T-helper 2 cell treated with Interferon-gamma antibody and Interleukin-4, amounts not matched to agents 5 μg/mL and 100 μg/mL, for 36 hours (primary cell): ENCODE results near the gene GTF2H1.
A peak's percentile ranks its signal among the peaks of the same experiment; 100 is the strongest.

Experiments
- DNase-seq: peaks from one replicate; pipeline ENCODE4 v3.0.0; 2021; ENCODE audit warnings: low spot score
- H3K27ac Mint-ChIP-seq: one replicate; pipeline ENCODE4 v1.8.0; 2021; ENCODE audit warnings: mild to moderate bottlenecking, mixed read lengths
- H3K27me3 Mint-ChIP-seq: one replicate; pipeline ENCODE4 v1.8.0; 2021; ENCODE audit warnings: low read depth, mixed read lengths
- H3K36me3 Mint-ChIP-seq: one replicate; pipeline ENCODE4 v1.8.0; 2021; ENCODE audit warnings: low read depth, mixed read lengths
- H3K4me1 Mint-ChIP-seq: one replicate; pipeline ENCODE4 v1.8.0; 2021; ENCODE audit warnings: low read depth, mixed read lengths
- H3K4me3 Mint-ChIP-seq: one replicate; pipeline ENCODE4 v1.8.0; 2022; ENCODE audit warnings: mild to moderate bottlenecking, moderate library complexity, mixed read lengths
- H3K9me3 Mint-ChIP-seq: one replicate; pipeline ENCODE4 v1.8.0; 2021; ENCODE audit warnings: mixed read lengths

Gene GTF2H1

DNA sequence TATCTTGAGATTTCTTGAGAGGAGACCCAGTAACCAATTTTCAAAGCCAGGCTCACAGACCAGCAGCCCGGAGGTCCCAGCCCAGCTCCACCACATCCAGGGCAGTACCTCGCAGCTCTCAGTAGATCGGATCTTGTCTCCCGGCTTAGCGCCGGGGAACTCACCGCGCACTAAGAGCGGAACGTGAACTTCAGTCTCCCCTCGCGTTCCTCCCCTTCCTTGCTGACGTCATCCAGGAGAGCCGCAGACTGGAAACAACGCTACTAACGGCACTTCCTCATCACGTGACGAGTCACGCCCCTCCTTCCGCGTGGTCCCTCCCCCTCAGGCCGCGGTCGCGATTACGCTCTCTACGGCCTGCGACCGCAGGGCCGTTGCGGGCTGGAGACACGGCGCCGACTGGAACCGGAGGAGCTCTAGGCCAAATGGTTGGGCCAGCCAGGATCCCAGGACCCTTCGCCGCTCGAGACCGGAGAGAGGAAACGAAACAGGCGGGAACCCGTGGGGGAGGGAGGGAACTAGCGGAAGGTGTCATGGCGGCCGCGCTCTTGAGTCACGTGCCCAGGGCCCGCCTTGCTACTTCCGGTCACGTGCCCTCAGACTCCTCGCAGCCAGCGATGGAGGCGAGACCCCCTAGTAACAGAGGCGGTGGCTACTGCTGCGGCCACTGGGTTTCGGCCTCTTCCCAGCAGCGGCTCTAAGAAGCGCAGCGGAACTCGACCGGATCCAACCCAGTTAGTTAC lies at the start of gene GTF2H1, which contains the start of gene HPS5:
Gene GTF2H1 (plus strand): TSS at position 599 of the 743 bp plus-strand sequence. CDS start 10,508 bp downstream, outside the sequence.
Gene HPS5 (minus strand): TSS at position 172 of the 743 bp plus-strand sequence. CDS start 4,282 bp downstream, outside the sequence.
- Mint-ChIP-seq H3K4me1 (peaks cover 55% of the 10 kb centered on the region), H3K4me3 (peak within 1 kb of the TSS; percentile 97), H3K36me3 (peaks cover 24% of the 10 kb centered on the region), H3K9me3 (no peaks in the 10 kb centered on the region), H3K27ac (peak within 1 kb of the TSS; percentile 99), H3K27me3 (no peaks in the 10 kb centered on the region)
- peak; percentile 95 for DNase-seq

GRCh38 chr11:18277565-18278271 lies 44.6 kb upstream of the GTF2H1 start:
- Mint-ChIP-seq H3K4me3 (no peak overlapping the region), H3K27ac (no peak overlapping the region), H3K9me3 (no peaks in the 10 kb centered on the region), H3K4me1 (peaks cover 21% of the 10 kb centered on the region), H3K36me3 (peaks cover 50% of the 10 kb centered on the region), H3K27me3 (no peaks in the 10 kb centered on the region)
- DNase-seq: no peak

DNA sequence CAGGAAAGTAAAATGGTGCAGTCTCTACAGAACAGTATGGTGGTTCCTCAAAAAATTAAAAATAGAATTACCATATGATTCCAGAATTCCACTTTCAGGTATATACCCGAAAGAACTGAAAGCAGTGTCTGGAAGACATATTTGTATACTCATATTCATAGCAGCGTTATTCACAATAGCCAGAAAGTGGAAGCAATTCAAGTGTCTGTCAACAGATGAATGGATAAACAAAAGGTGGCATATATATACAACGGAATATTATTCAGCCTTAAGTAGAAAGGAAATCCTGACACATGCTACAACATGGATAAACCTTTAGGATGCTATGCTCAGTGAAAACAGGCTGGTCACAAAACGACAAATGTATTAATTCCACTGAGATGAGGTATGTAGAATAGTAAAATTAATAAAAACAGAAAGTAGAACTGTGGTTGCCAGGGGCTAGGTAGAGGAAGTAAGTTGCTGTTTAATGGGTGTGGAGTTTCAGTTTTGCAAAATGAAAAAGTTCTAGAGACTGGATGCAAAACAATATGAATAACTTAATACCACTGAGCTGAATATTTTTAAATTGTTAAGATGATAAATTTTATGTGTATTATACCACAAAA lies 41.8 kb upstream of the GTF2H1 start:
- H3K9me3 Mint-ChIP-seq: no peaks in the 10 kb centered on the region
- peaks cover 54% of the 10 kb centered on the region for H3K36me3 Mint-ChIP-seq
- no peaks in the 10 kb centered on the region for H3K27me3 Mint-ChIP-seq
- peaks cover 22% of the 10 kb centered on the region for H3K4me1 Mint-ChIP-seq
- DNase-seq: no peak
- peak overlapping the region; percentile 61 for H3K4me3 Mint-ChIP-seq
- H3K27ac Mint-ChIP-seq: peak overlapping the region; percentile 76

DNA sequence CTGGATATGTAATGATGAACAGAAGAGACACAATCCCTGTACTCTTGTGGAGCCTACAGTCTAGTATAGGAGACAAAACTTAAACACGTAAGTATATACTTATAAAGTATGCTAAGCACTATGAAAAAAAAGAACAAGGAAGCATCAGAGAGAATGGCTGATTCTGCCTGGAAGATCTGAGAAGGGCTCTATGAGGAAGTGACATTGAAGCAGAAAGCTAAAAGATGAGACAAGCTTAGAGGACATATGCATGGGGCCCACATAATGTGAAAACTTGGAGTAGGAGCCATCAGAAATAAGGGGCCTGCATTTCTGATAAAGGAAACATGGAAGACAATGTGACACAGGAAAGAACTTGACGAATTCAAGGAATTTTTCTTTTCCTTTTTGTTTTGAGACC lies 39.7 kb upstream of the GTF2H1 start:
- Mint-ChIP-seq H3K4me3 (no peak overlapping the region), H3K27ac (peak overlapping the region; percentile 38), H3K27me3 (no peaks in the 10 kb centered on the region), H3K36me3 (peaks cover 64% of the 10 kb centered on the region), H3K4me1 (peaks cover 22% of the 10 kb centered on the region), H3K9me3 (no peaks in the 10 kb centered on the region)
- DNase-seq: no peak

DNA sequence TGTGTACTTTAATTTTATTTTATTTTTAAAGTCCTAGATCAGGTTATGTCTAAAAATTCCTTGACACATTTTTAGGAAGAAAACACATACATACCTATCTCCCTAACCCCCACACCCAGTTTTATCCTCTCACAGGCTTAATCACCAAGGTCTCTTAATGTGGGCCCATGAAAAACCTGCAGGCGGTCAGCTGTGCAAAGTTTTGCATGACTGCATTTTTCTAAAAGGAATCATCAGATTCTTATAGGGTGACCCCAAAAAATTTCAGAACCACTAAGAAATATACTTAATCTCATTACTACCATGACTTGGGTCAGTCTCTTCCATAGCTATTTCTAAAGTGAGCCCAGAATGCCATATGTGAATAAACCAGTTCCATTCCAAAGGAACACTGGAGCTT lies 36.5 kb upstream of the GTF2H1 start:
- H3K4me3 Mint-ChIP-seq: no peak overlapping the region
- H3K9me3 Mint-ChIP-seq: no peaks in the 10 kb centered on the region
- H3K27me3 Mint-ChIP-seq: no peaks in the 10 kb centered on the region
- no peak overlapping the region for H3K27ac Mint-ChIP-seq
- H3K4me1 Mint-ChIP-seq: peaks cover 10% of the 10 kb centered on the region
- no peak for DNase-seq
- H3K36me3 Mint-ChIP-seq: peaks cover 53% of the 10 kb centered on the region

DNA sequence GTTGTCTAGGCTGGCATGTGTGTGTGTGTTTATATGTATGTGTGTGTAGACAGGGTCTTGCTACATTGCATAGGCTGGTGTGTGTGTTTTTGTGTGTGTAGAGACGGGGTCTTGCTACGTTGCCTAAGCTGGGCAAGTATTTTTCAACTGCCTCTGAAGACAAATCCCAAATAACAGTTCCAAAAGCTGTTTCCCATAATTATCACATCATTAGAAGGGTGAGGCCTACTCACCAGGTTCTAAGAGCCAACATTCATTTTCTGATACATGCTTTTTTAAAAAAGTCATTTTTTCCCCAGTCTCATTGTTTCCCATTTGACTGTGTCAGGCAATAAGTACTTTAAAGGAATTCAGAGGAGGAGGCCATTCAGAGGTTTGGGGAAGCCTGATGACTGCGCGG lies 33.5 kb upstream of the GTF2H1 start:
- Mint-ChIP-seq H3K9me3 (no peaks in the 10 kb centered on the region), H3K27me3 (no peaks in the 10 kb centered on the region), H3K27ac (no peak overlapping the region), H3K4me1 (peaks cover 2% of the 10 kb centered on the region), H3K36me3 (peaks cover 50% of the 10 kb centered on the region), H3K4me3 (no peak overlapping the region)
- no peak for DNase-seq

GRCh38 chr11:18294862-18295261 lies 27.5 kb upstream of the GTF2H1 start:
- Mint-ChIP-seq H3K36me3 (peaks cover 63% of the 10 kb centered on the region), H3K9me3 (no peaks in the 10 kb centered on the region), H3K27me3 (no peaks in the 10 kb centered on the region), H3K4me1 (peaks cover 9% of the 10 kb centered on the region), H3K4me3 (no peak overlapping the region), H3K27ac (no peak overlapping the region)
- DNase-seq: no peak

GRCh38 chr11:18295316-18295715 lies 27.1 kb upstream of the GTF2H1 start:
- no peaks in the 10 kb centered on the region for H3K9me3 Mint-ChIP-seq
- H3K4me1 Mint-ChIP-seq: peaks cover 9% of the 10 kb centered on the region
- no peaks in the 10 kb centered on the region for H3K27me3 Mint-ChIP-seq
- no peak overlapping the region for H3K27ac Mint-ChIP-seq
- H3K4me3 Mint-ChIP-seq: no peak overlapping the region
- DNase-seq: no peak
- H3K36me3 Mint-ChIP-seq: peaks cover 62% of the 10 kb centered on the region

GRCh38 chr11:18299721-18300120 lies 22.6 kb upstream of the GTF2H1 start:
- Mint-ChIP-seq H3K4me1 (peaks cover 5% of the 10 kb centered on the region), H3K9me3 (no peaks in the 10 kb centered on the region), H3K36me3 (peaks cover 50% of the 10 kb centered on the region), H3K27ac (no peak overlapping the region), H3K27me3 (no peaks in the 10 kb centered on the region), H3K4me3 (no peak overlapping the region)
- DNase-seq: no peak

DNA sequence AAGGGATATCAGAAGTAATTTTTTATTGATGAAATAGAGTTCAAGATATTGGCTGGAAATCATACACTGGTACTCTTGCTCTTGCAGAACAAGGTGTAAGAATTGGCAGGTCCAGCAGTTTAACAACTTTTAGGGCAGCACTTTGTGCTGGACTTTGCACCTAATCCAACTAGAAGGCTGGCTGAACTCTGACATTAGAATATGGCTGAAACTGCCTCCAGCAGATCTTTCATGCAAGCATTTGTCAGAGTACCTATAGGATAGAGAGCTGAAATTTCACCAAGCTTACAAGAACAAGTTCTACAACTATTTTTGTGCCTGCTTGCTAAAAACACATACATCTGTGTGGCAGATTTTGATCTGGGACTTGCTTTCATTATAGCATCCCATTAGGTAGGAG lies 17.6 kb upstream of the GTF2H1 start:
- Mint-ChIP-seq H3K9me3 (no peaks in the 10 kb centered on the region), H3K27ac (no peak overlapping the region), H3K4me1 (no peaks in the 10 kb centered on the region), H3K27me3 (no peaks in the 10 kb centered on the region), H3K36me3 (peaks cover 57% of the 10 kb centered on the region), H3K4me3 (no peak overlapping the region)
- DNase-seq: no peak

DNA sequence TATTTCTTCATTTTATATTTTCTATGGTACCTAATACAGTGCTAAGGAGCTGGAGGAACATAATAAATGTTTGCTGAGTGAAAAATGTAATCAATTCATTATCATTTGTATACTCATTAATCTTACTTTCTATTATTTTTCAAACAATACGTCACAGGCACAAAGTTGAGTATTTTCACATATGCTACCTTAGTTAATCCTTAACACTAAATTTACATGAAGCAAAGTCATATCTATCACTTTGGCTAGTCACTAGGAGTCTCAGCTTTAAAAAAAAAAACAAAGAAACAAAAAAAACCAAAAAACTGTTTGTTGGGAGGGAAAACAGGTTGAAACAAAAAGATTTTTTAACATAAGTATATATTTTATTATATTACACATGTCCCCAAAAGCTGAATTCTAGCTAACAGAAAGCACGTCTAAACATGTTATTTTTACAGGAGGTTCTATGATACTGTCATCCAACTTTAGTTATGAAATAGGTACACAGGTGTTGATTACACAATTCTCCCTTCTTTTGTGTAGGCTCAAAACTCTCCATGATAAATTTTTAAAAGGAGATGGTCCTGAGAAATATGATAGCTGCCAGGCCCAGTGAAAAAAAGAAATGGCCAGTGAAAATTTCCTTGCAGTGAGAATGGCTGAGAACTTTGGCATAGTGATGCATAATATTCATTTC lies 14.8 kb upstream of the GTF2H1 start:
- Mint-ChIP-seq H3K27me3 (no peaks in the 10 kb centered on the region), H3K36me3 (peaks cover 59% of the 10 kb centered on the region), H3K27ac (no peak overlapping the region), H3K9me3 (no peaks in the 10 kb centered on the region), H3K4me3 (no peak overlapping the region), H3K4me1 (peaks cover 2% of the 10 kb centered on the region)
- DNase-seq: no peak

DNA sequence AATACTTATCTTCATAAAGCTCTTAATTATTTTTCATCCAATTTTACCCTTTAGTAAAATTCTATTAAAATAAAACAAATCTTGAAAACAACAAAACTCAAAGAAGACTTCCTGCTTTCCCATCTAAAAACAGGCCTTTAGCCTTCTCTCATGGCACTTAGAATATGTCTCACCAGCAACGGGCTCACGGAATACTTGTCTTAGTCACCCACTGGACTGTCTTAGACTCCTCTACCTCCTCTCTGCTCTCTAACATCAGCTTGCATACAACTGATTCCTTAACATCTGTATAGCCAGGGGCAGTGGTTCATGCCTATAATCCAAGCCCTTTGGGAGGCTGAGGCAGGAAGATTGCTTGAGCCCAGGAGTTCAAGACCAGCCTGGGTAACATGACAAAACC lies 14.1 kb upstream of the GTF2H1 start:
- Mint-ChIP-seq H3K36me3 (peaks cover 59% of the 10 kb centered on the region), H3K9me3 (no peaks in the 10 kb centered on the region), H3K27me3 (no peaks in the 10 kb centered on the region), H3K4me1 (peaks cover 5% of the 10 kb centered on the region), H3K27ac (no peak overlapping the region), H3K4me3 (no peak overlapping the region)
- no peak for DNase-seq

DNA sequence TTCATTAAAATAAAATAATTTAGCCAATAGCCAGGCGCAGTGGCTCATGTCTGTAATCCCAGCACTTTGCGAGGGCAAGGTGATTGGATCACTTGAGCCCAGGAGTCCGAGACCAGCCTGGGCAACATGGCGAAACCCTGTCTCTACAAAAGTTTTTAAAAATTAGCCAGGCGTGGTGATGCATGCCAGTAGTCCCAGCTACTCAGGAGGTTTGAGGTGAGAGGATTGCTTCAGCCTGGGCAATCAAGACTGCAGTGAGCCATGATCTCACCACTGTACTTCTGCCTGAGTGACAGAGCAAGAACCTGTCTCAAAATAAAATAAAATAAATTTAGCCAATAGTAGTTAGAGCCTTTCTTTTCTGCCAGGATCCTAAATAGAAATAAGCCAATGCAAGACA lies 12.7 kb upstream of the GTF2H1 start:
- no peak for DNase-seq
- Mint-ChIP-seq H3K27me3 (no peaks in the 10 kb centered on the region), H3K4me3 (no peak overlapping the region), H3K36me3 (peaks cover 54% of the 10 kb centered on the region), H3K4me1 (peaks cover 5% of the 10 kb centered on the region), H3K27ac (no peak overlapping the region), H3K9me3 (no peaks in the 10 kb centered on the region)
